ENCODE results near the gene KIRREL3. TPM values are rescaled to one million over a fixed set of nuclear protein-coding genes. Genes with fewer than 3 reads are reported as not detected.

The KIRREL3 gene
- total and polyA plus RNA-seq, 2 of the 8 experiments (the other 6 are each of a cell fraction or from before 2014, with no cell fraction given) = 0.29 to 0.32 TPM

DNA sequence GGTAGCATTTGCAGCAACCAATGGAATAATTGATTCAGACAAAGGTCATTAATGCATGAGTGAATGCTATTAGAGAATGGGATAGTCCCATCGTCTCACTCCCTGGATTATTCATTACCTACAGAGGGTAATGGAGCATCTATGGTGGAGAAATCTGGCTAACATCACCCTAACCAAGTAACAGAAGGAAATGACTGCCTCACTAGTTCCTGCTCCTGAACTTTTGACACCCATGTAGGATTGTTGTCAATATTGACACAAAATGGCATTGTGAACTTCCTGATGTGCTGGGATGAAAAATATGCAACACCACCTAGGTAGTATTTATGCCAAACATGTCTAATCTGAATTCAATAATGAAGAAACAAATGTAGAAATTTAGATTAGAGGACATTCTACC, 44.0 kb upstream of the KIRREL3 start:
- ChIA-PET POLR2A (ENCODE audit: partially characterized antibody) (no interaction called here), CTCF (ENCODE audit: partially characterized antibody) (no interaction called here)
- no peaks in the 10 kb centered on the region for H3K27me3 ChIP-seq (replicated peaks in 1 of 4; ENCODE audit: control insufficient read depth in 3 of 4, extremely low read depth in 1 of 4, insufficient read depth in 3 of 4, low read length in 3 of 4)

More for the DNA sequence above, 44.0 kb upstream of the KIRREL3 start:
- Histone ChIP-seq H4K91ac (replicated peaks; ENCODE audit: insufficient read length, low read length) (no peak overlapping the region), H2AK5ac (ENCODE audit: low read depth, low read length) (no peak overlapping the region), H3K79me1 (ENCODE audit: low read depth, low read length) (no peaks in the 10 kb centered on the region), H4K8ac (ENCODE audit: extremely low read depth, insufficient read depth, low read length) (no peak overlapping the region), H3K27ac (ENCODE audit: low read depth, low read length) (no peak overlapping the region), H3K4me3 (ENCODE audit: extremely low read depth in 1 of 4, insufficient read depth in 2 of 4, low read depth in 3 of 4, low read length in 4 of 4) (no peak overlapping the region), H3K23ac (ENCODE audit: insufficient read length) (no peak overlapping the region), H3K36me3 (ENCODE audit: control insufficient read depth in 2 of 4, insufficient read depth in 4 of 4, low read length in 3 of 4) (no peaks in the 10 kb centered on the region), H3K18ac (ENCODE audit: extremely low read depth, low read length) (no peak overlapping the region), H3K14ac (ENCODE audit: insufficient read length) (no peak overlapping the region), H3K4me1 (replicated peaks in 1 of 4; ENCODE audit: control insufficient read depth in 3 of 4, insufficient read depth in 4 of 4, low read length in 3 of 4) (no peaks in the 10 kb centered on the region), H3K4me2 (ENCODE audit: insufficient read depth in 1 of 2, low read depth in 2 of 2, low read length in 2 of 2) (no peak overlapping the region), H3K23me2 (ENCODE audit: low read depth, low read length) (no peaks in the 10 kb centered on the region), H4K20me1 (replicated peaks in 1 of 2; ENCODE audit: control insufficient read depth in 1 of 2, insufficient read depth in 2 of 2, low read length in 2 of 2) (no peaks in the 10 kb centered on the region), H2BK12ac (ENCODE audit: low read depth, low read length) (no peak overlapping the region), H2BK15ac (ENCODE audit: low read length) (no peak overlapping the region), H3K4ac (replicated peaks; ENCODE audit: insufficient read length, low read depth, low read length) (no peak overlapping the region), H3K9ac (replicated peaks in 1 of 4; ENCODE audit: extremely low read depth in 1 of 4, low read depth in 3 of 4, low read length in 3 of 4) (no peak overlapping the region), H3K79me2 (ENCODE audit: control insufficient read depth in 1 of 2, insufficient read depth in 2 of 2, low read length in 2 of 2) (no peaks in the 10 kb centered on the region), H2BK120ac (replicated peaks; ENCODE audit: low read depth, low read length) (no peak overlapping the region), H2BK20ac (ENCODE audit: low read length) (no peak overlapping the region), H3K56ac (replicated peaks; ENCODE audit: insufficient read length, low read depth, low read length) (no peak overlapping the region), H4K5ac (ENCODE audit: insufficient read length, low read depth, low read length) (no peak overlapping the region), H3K9me3 (ENCODE audit: insufficient read depth in 2 of 2, low read depth in 1 of 2, low read length in 1 of 2) (no peaks in the 10 kb centered on the region), H2BK5ac (ENCODE audit: low read depth, low read length) (no peak overlapping the region), H2AFZ (ENCODE audit: low read length) (no peak overlapping the region)
- no peak for DNase-seq (ENCODE audit: low read depth in 1 of 2, low spot score in 2 of 2)
- FAIRE-seq = no peak
- 94% methylated on average over 1 of the region's 1 CpG; no CpG with 5 or more reads in 1 of the 2 experiments for WGBS, 2 experiments (ENCODE audit: extremely low coverage in 1 of 2, insufficient coverage in 1 of 2, insufficient read length in 1 of 2, insufficient replicate concordance in 2 of 2, low coverage in 1 of 2, low lambda C conversion rate in 2 of 2, missing lambda C conversion rate in 1 of 2)
- TF ChIP-seq NANOG (IDR thresholded peaks at IDR 0.05; ENCODE audit: insufficient read depth, low read depth, low read length, poor library complexity, severe bottlenecking) (no peak), TEAD4 (IDR thresholded peaks at IDR 0.05; ENCODE audit: low read depth, low read length) (no peak), EP300 (IDR thresholded peaks at IDR 0.05; ENCODE audit: borderline replicate concordance in 1 of 2, low read depth in 2 of 2, low read length in 2 of 2) (no peak), YY1 (IDR thresholded peaks at IDR 0.05; ENCODE audit: low read depth, low read length) (no peak), SIX5 (IDR thresholded peaks at IDR 0.05; ENCODE audit: low read depth, low read length) (no peak), RFX5 (IDR thresholded peaks at IDR 0.05; ENCODE audit: borderline replicate concordance, low read depth, low read length) (no peak), CBX8 (IDR thresholded peaks at IDR 0.05; ENCODE audit: borderline replicate concordance, low read depth, low read length) (no peak), SRF (IDR thresholded peaks at IDR 0.05; ENCODE audit: low read depth, low read length) (no peak)
- TF ChIP-seq, protein P1, sequence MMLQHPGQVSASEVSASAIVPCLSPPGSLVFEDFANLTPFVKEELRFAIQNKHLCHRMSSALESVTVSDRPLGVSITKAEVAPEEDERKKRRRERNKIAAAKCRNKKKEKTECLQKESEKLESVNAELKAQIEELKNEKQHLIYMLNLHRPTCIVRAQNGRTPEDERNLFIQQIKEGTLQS (IDR thresholded peaks at IDR 0.05; ENCODE audit: insufficient read depth, low read depth, low read length) = no peak

All from H1 (cell line).